IMR-90 (cell line): ENCODE results near the gene WFDC10B. TPM values are rescaled to one million over a fixed set of nuclear protein-coding genes. Genes with fewer than 3 reads are reported as not detected.
"Not testable (repeated sequence)": the region's sequence is repeated elsewhere in the genome, so short reads cannot be mapped to it uniquely, and the experiment has no call there.

Source experiments
- ATAC-seq: fragments of 200-7000 bp; cut with Tn5 transposase; 2 replicates; pipeline ENCODE4 v1.9.1; 2020; ENCODE audit warnings: low read depth, mild to moderate bottlenecking, moderate library complexity
- BruUV-seq: library from RNA; stranded (reverse); fragments of 400-500 nt; replicated peaks from 2 replicates; lab custom pipeline; 2021; lab: Mats Ljungman, UMichigan
- CTCF ChIA-PET: fragments of 300-600 bp; formaldehyde crosslinking; extraction: SDS; loops from one replicate; lab custom pipeline; 2021; ENCODE audit warnings: antibody characterized with exemption; lab: Yijun Ruan, JAX
- POLR2A ChIA-PET: fragments of 300-600 bp; sonication (Branson Sonifier 250); formaldehyde crosslinking; loops from one replicate; lab custom pipeline; 2022; ENCODE audit warnings: antibody characterized with exemption; ENCODE audit not compliant: unreplicated experiment; lab: Charles Lee
- DNase-seq: peaks from one replicate; pipeline ENCODE4 v3.0.0; 2013
- H2AFZ ChIP-seq: replicated peaks from 2 replicates; pipeline ENCODE3; 2013; ENCODE audit warnings: low read length, mild to moderate bottlenecking; ENCODE audit not compliant: poor library complexity
- H2AK5ac ChIP-seq: 2 replicates; pipeline ENCODE4 v1.6.1; 2013; ENCODE audit warnings: low read depth, low read length, inconsistent platforms
- H2AK9ac ChIP-seq: replicated peaks from 2 replicates; pipeline ENCODE3; 2013; ENCODE audit warnings: mild to moderate bottlenecking, low read depth, low read length, moderate library complexity; ENCODE audit not compliant: poor library complexity
- H2BK120ac ChIP-seq: 2 replicates; pipeline ENCODE4 v1.6.1; 2013; ENCODE audit warnings: low read depth, low read length, inconsistent platforms
- H2BK15ac ChIP-seq: 3 replicates; pipeline ENCODE4 v1.6.1; 2013; ENCODE audit warnings: low read depth, low read length, inconsistent platforms
- H2BK20ac ChIP-seq: 2 replicates; pipeline ENCODE4 v1.6.1; 2013; ENCODE audit warnings: low read depth, mild to moderate bottlenecking, inconsistent platforms, low read length, moderate library complexity
- H2BK5ac ChIP-seq: 2 replicates; pipeline ENCODE4 v1.6.1; 2013; ENCODE audit warnings: mild to moderate bottlenecking, low read depth, low read length, inconsistent platforms; ENCODE audit not compliant: poor library complexity, severe bottlenecking
- H3K14ac ChIP-seq: replicated peaks from 2 replicates; pipeline ENCODE4 v1.6.1; 2013; ENCODE audit warnings: low read depth, low read length, inconsistent platforms
- H3K18ac ChIP-seq: 2 replicates; pipeline ENCODE4 v1.6.1; 2013; ENCODE audit warnings: low read depth, low read length, control low read depth
- H3K23ac ChIP-seq: 2 replicates; pipeline ENCODE4 v1.6.1; 2013; ENCODE audit warnings: low read depth, low read length, inconsistent platforms
- H3K27ac ChIP-seq: 2 replicates; pipeline ENCODE4 v1.5.1; 2013; ENCODE audit warnings: mild to moderate bottlenecking, control low read depth, low read length; ENCODE audit not compliant: insufficient read depth
- H3K27me3 ChIP-seq: 2 replicates; pipeline ENCODE4 v1.6.1; 2013; ENCODE audit warnings: low read length; ENCODE audit not compliant: control insufficient read depth, insufficient read depth
- H3K36me3 ChIP-seq: 2 replicates; pipeline ENCODE4 v1.6.1; 2013; ENCODE audit warnings: low read length, mixed read lengths; ENCODE audit not compliant: control insufficient read depth, insufficient read depth
- H3K4ac ChIP-seq: 2 replicates; pipeline ENCODE4 v1.6.1; 2013; ENCODE audit warnings: low read depth, low read length, inconsistent platforms
- H3K4me1 ChIP-seq: 2 replicates; pipeline ENCODE4 v1.6.1; 2013; ENCODE audit warnings: low read length, mixed read lengths; ENCODE audit not compliant: control insufficient read depth, insufficient read depth
- H3K4me2 ChIP-seq: 2 replicates; pipeline ENCODE4 v1.6.1; 2013; ENCODE audit warnings: low read depth, mild to moderate bottlenecking, control low read depth, low read length, moderate library complexity
- H3K4me3 ChIP-seq: 2 replicates; pipeline ENCODE4 v1.5.1; 2013; ENCODE audit warnings: low read depth, mild to moderate bottlenecking, control low read depth, low read length, moderate library complexity; ENCODE audit not compliant: insufficient read depth
- H3K56ac ChIP-seq: 2 replicates; pipeline ENCODE4 v1.6.1; 2013; ENCODE audit warnings: low read length, inconsistent platforms; ENCODE audit not compliant: insufficient read depth; ENCODE audit errors: extremely low read depth
- H3K79me1 ChIP-seq, 2 experiments: 2 replicates each; pipeline ENCODE4 v1.6.1; 2013; ENCODE audit warnings: low read length in 2 of 2, inconsistent platforms in 1 of 2, low read depth in 1 of 2
- H3K9ac ChIP-seq: 2 replicates; pipeline ENCODE4 v1.6.1; 2013; ENCODE audit warnings: low read depth, low read length, control low read depth
- H3K9me1 ChIP-seq: 2 replicates; pipeline ENCODE4 v1.6.1; 2013; ENCODE audit warnings: low read length, inconsistent platforms; ENCODE audit not compliant: insufficient read depth
- H3K9me3 ChIP-seq: 2 replicates; pipeline ENCODE4 v1.6.1; 2013; ENCODE audit warnings: low read length; ENCODE audit not compliant: control insufficient read depth, insufficient read depth
- H4K20me1 ChIP-seq: 2 replicates; pipeline ENCODE4 v1.6.1; 2013; ENCODE audit warnings: low read length, inconsistent platforms; ENCODE audit not compliant: insufficient read depth
- H4K5ac ChIP-seq: 2 replicates; pipeline ENCODE4 v1.6.1; 2013; ENCODE audit warnings: mild to moderate bottlenecking, low read depth, low read length, control low read depth
- H4K8ac ChIP-seq, 2 experiments: 2 replicates each; pipeline ENCODE4 v1.6.1; 2013; ENCODE audit warnings: low read depth in 2 of 2, low read length in 2 of 2, control low read depth in 1 of 2, inconsistent platforms in 1 of 2
- H4K91ac ChIP-seq: 2 replicates; pipeline ENCODE4 v1.6.1; 2013; ENCODE audit warnings: low read depth, low read length, inconsistent platforms; ENCODE audit not compliant: insufficient read depth
- WGBS, 2 experiments: methylation state at CpG; one replicate each; pipeline versions ENCODE4 v1.1.5 to v1.1.7; 2013; ENCODE audit warnings: missing lambda C conversion rate in 2 of 2; ENCODE audit not compliant: insufficient read length in 1 of 2; ENCODE audit errors: extremely low coverage in 2 of 2; 5-methylcytosine and 5-hydroxymethylcytosine counted together
- dilution Hi-C: fragments of 300-500 bp; cut with HindIII; formaldehyde crosslinking; loops from one replicate; pipeline ENCODE4 v1.14.3; 2018; ENCODE audit warnings: low sequenced_read_pairs; ENCODE audit not compliant: unreplicated experiment
- in situ Hi-C: fragments of 300-500 bp; cut with MboI; formaldehyde crosslinking; loops from 3 replicates; pipeline ENCODE4 v1.14.3; 2019; ENCODE audit warnings: low sequenced_read_pairs, inconsistent platforms, mixed read lengths
- intact Hi-C: fragments of 100-400 bp; cut with micrococcal nuclease; formaldehyde crosslinking; loops from 2 replicates; pipeline ENCODE4 v1.10.0; 2022
- polyA plus RNA-seq, 3 experiments: library from polyadenylated mRNA; depleted of rRNA; stranded (reverse); fragments of >200 nt; gene quantifications; 2 replicates each; pipeline ENCODE4 v1.2.3, GENCODE V29; 2012; ENCODE audit warnings: low replicate concordance in 1 of 3
- total RNA-seq: library from RNA; depleted of rRNA; stranded (reverse); fragments of >200 nt; gene quantifications from 2 replicates; pipeline ENCODE4 v1.2.3, GENCODE V29; 2012

WFDC10B gene
- total and polyA plus RNA-seq, 2 of the 4 experiments (the other 2 are of a cell fraction), result not detected

DNA sequence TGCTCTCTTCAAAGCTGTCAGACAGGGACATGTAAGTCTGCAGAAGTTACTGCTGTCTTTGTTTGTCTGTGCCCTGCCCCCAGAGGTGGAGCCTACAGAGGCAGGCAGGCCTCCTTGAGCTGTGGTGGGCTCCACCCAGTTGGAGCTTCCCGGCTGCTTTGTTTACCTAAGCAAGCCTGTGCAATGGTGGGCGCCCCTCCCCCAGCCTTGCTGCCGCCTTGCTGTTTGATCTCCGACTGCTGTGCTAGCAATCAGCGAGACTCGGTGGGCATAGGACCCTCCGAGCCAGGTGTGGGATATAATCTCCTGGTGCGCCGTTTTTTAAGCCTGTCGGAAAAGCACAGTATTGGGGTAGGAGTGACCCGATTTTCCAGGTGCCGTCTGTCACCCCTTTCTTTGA lies 11.5 kb downstream of the WFDC10B start:
- WGBS, 2 experiments, result 80% methylated on average over 1 of the region's 12 CpGs; no CpG with 5 or more reads in 1 of the 2 experiments
- H3K4me3 ChIP-seq, intact Hi-C loops, H3K56ac ChIP-seq, H3K27ac ChIP-seq, H4K5ac ChIP-seq, H3K79me1 ChIP-seq, H2AK9ac ChIP-seq, CTCF ChIA-PET, H2BK120ac ChIP-seq, H4K91ac ChIP-seq, H3K4me1 ChIP-seq, dilution Hi-C loops, H2AFZ ChIP-seq, H4K8ac ChIP-seq, H2BK5ac ChIP-seq, H3K14ac ChIP-seq, H4K20me1 ChIP-seq, H3K4me2 ChIP-seq, H3K9me1 ChIP-seq, DNase-seq, BruUV-seq, H3K9me3 ChIP-seq, POLR2A ChIA-PET, H3K36me3 ChIP-seq, H3K4ac ChIP-seq, H3K23ac ChIP-seq, H3K9ac ChIP-seq, ATAC-seq, H3K18ac ChIP-seq, H2AK5ac ChIP-seq, H2BK15ac ChIP-seq, H3K27me3 ChIP-seq, in situ Hi-C loops, H2BK20ac ChIP-seq: not testable (repeated sequence)
